Right cardiac atrium (tissue), 5 donors: Measurements from ENCODE around the gene MYO1F. TPM values are rescaled to one million over a fixed set of nuclear protein-coding genes. Genes with fewer than 3 reads are reported as not detected.

Experiments
- ATAC-seq, 2 donors: fragments of 200-7000 bp; cut with Tn5 transposase; one replicate each; pipeline versions ENCODE4 v1.8.0 to v1.9.1; 2020; ENCODE audit warnings: moderate library complexity in 2 of 2, mild to moderate bottlenecking in 1 of 2
- DNase-seq, 3 donors: peaks; one replicate each; pipeline ENCODE4 v3.0.0-alpha.2; 2020
- H3K27ac ChIP-seq: one replicate; pipeline ENCODE4 v1.5.1; 2013; ENCODE audit warnings: mild to moderate bottlenecking, low read length, control low read depth, moderate library complexity
- H3K27me3 ChIP-seq: one replicate; pipeline ENCODE4 v1.6.1; 2013; ENCODE audit not compliant: control insufficient read depth, insufficient read depth
- H3K4me1 ChIP-seq: one replicate; pipeline ENCODE4 v1.6.1; 2013; ENCODE audit warnings: low read length; ENCODE audit not compliant: control insufficient read depth, insufficient read depth
- H3K4me3 ChIP-seq: one replicate; pipeline ENCODE4 v1.5.1; 2013; ENCODE audit warnings: low read length, control low read depth
- H3K9me3 ChIP-seq: one replicate; pipeline ENCODE4 v1.6.1; 2013; ENCODE audit warnings: low read length; ENCODE audit not compliant: control insufficient read depth
- WGBS: extraction: QIAGEN DNeasy Blood & Tissue Kit; methylation state at CpG from one replicate; pipeline ENCODE4 v1.1.7; 2013; 5-methylcytosine and 5-hydroxymethylcytosine counted together
- intact Hi-C, 4 donors: fragments of 100-400 bp; cut with DNase I; formaldehyde crosslinking; loops; one replicate each; pipeline versions ENCODE4 v1.11.0 to v1.14.0; 2022 to 2023
- polyA plus RNA-seq: library from polyadenylated mRNA; stranded (reverse); fragments of 200-250 nt; gene quantifications from one replicate; pipeline ENCODE4 v1.2.3, GENCODE V29; 2013
- total RNA-seq, 4 donors: library from RNA; stranded (reverse); fragmentation: NEBNext Ultra II Directional; extraction: Animal tissue kit (Norgen Biotek cat#: 25700); gene quantifications; one replicate each; pipeline ENCODE4 v1.2.1, GENCODE V29; 2021
- donor health status: healthy with polysubstance abuse.
- donor health status: DM: no; HTN: yes; CAD: no.
- donor health status: DM: no; HTN: no; CAD: no.
- donor health status: DM: no; HTN: yes; CAD: no; lungs with severe emphysema.
- donor health status: DM: yes; HTN: yes; CAD: no.

The MYO1F gene
- total and polyA plus RNA-seq, 5 donors = 9.3 to 23.2 (median 11.6) TPM

DNA sequence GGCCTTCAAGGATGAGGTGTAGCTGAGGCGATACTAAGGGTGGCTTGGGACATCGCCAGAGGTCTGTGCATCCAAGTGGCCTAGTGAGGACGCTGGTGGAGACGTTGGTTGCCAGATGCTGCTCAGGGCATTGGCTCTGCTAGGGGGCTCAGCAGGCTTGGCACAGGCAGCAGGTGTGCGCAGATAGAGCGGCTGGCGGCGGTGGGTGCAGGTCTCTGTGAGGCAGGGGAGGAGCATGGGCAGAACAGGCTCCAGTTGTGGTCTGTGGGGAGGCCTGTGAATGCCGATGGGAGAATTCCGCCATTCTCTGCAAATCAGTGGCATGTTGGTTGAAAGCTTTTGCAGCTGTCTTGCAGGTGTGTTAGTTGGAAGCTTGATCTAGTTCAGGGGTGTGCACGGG, 96.0 kb downstream of the MYO1F start:
- Histone ChIP-seq H3K4me3 (no peak overlapping the region), H3K27me3 (no peaks in the 10 kb centered on the region), H3K9me3 (no peaks in the 10 kb centered on the region), H3K27ac (no peak overlapping the region), H3K4me1 (peaks cover 7% of the 10 kb centered on the region)
- DNase-seq = peak in 1 of 3 donors; percentile 63
- no peak for ATAC-seq
- intact Hi-C loops = no loop called here
- 70% methylated on average over 11 of the region's 11 CpGs for WGBS

DNA sequence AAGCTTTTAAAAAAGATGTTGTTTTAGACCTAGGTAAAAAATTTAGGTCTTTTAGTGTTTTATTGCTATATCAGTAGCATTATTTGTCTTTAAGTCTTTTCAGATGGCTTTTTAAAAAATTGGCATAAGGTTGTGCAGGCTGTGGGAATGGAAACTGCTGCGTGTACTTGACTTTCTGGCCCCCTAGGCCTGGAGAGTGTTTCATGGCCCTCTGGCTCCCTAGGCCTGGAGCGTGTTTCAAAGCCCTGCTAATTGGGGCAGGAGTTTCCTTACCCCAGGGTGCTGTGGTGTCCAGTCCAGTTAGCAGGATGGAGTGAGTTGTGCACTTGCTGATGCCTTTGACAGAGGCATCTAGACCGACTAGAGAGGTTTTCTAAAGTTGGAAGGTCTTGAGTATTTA, 98.6 kb downstream of the MYO1F start:
- Histone ChIP-seq H3K4me3 (no peak overlapping the region), H3K27me3 (no peaks in the 10 kb centered on the region), H3K4me1 (peaks cover 11% of the 10 kb centered on the region), H3K27ac (no peak overlapping the region), H3K9me3 (no peaks in the 10 kb centered on the region)
- ATAC-seq (peak in 1 of 2 donors; percentile 31), DNase-seq (no peak)
- intact Hi-C loops = no loop called here
- WGBS = 49% methylated on average over 3 of the region's 3 CpGs

DNA sequence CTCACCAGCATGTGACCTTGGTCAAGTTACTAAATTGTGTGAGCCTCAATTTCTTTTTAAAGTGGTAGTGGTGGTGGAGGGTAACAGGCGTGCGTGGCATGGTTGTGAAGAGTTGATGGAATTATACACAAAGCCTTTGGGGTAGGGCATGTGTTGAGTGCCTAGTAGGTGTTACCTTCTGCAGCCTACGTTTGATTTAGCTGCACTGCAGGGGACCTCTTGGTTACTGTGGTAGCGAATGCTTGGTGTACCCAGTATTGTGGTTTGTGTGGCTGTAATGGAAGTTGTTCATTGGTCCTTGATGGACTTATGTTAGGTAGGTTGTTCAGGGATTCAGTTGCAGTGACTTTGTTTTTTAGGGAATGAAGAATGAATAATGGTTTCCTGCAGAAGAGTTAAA, 99.4 kb downstream of the MYO1F start:
- Histone ChIP-seq H3K4me3 (no peak overlapping the region), H3K4me1 (peaks cover 11% of the 10 kb centered on the region), H3K9me3 (no peaks in the 10 kb centered on the region), H3K27me3 (no peaks in the 10 kb centered on the region), H3K27ac (no peak overlapping the region)
- WGBS = 73% methylated on average over 4 of the region's 4 CpGs
- intact Hi-C loops = no loop called here
- ATAC-seq (no peak), DNase-seq (no peak)

DNA sequence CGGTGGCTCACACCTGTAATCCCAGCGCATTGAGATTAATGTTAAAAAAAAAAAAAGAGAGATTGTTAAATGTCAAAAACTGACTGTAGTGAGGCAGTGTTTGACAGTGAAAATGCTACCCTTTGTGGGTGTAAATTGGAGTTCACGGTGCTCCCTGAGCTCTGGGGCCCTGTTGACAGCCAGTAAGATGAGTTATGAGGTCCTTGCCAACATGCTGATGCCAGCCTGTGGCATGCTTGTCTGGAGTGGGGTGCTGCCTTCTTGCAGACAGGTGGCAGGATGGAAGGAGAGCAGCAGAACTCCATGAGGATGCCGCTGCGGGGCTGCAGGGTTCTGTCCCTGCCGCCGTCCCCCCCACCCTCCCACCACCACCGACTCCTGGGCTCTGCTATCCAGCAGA, 100.7 kb downstream of the MYO1F start:
- intact Hi-C loops = no loop called here
- WGBS = 67% methylated on average over 8 of the region's 8 CpGs
- peak in 1 of 2 donors; percentile 26 for ATAC-seq

DNA sequence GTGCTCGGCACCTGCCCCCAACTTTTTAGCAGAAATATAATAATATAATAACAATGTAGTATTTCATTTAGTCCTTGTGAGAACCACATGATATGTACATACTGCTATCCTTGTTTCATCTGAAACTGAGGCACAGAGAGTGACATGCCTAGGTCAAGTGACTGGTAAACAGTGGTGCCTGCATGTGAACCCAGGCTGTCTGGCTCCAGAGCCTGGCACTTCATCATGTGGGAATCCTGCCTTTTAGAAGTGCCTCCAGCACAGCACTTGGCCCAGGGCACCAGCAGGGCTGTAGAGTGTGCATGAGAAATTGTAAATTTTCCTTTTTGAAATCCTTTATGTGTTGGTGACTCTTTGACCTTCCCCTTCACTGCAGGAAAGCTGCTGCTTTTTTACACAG, 102.2 kb downstream of the MYO1F start:
- 95% methylated on average over 1 of the region's 1 CpG for WGBS
- Histone ChIP-seq H3K4me3 (no peak overlapping the region), H3K27ac (no peak overlapping the region), H3K4me1 (peaks cover 7% of the 10 kb centered on the region), H3K27me3 (no peaks in the 10 kb centered on the region), H3K9me3 (no peaks in the 10 kb centered on the region)
- intact Hi-C loops = no loop called here
- no peak for DNase-seq
- ATAC-seq = no peak

More for the DNA sequence above, 100.7 kb downstream of the MYO1F start:
- Histone ChIP-seq H3K4me1 (peaks cover 11% of the 10 kb centered on the region), H3K4me3 (no peak overlapping the region), H3K9me3 (no peaks in the 10 kb centered on the region), H3K27me3 (no peaks in the 10 kb centered on the region), H3K27ac (no peak overlapping the region)
- no peak for DNase-seq

DNA sequence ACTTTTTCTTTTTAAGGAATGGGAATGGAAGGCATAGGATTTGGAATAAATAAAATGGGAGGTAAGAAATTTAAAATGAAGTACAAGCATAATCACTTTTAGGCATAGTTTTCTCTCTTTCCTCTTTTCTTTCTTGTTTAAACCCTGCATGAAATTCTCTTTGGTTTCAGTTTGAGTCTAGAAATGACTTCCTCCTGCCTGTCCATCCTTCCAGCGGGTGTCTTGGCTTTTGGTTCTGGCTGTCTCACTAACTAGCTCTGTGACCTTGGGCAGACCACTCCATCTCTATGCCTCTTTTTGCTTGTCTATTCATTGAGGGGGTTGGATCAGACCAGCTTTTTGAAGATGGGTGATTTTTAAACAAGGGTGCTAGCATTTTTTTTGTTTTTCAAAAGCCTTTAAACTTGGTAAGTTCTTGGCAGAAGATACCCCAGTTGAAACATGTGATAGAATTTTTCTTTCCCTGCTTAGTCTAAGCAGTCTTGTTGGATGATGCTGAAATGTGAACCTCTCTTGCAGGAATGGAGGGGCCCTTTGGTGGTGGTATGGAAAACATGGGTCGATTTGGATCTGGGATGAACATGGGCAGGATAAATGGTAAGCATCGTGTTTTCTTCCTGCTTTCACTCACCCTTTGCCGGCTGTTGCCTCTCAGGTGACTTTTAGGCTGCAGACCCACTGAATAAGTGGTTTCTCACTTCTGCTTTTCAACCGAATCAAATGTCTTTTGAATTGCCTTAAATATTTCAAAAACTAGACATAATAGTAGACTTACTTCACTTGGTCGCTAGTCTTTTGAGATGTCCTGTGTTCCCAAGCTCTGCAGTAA, 103.4 kb downstream of the MYO1F start:
- Histone ChIP-seq H3K27ac (no peak overlapping the region), H3K27me3 (no peaks in the 10 kb centered on the region), H3K9me3 (no peaks in the 10 kb centered on the region), H3K4me3 (no peak overlapping the region), H3K4me1 (peaks cover 7% of the 10 kb centered on the region)
- DNase-seq (no peak), ATAC-seq (no peak)
- intact Hi-C loops = no loop called here
- WGBS = 75% methylated on average over 6 of the region's 6 CpGs

Other genes with a start within 250 kb of the MYO1F start
- 10 to 100 TPM; 10.1 to 14.0 (median 13.2) TPM for gene KANK3, start 234.2 kb downstream of the MYO1F start, total RNA-seq
- gene KANK3, start 234.2 kb downstream of the MYO1F start, polyA plus RNA-seq = 12.5 TPM
- 10 to 100 TPM in 1 of 4 donors, 1 to 10 TPM in 3; 5.9 to 89.3 (median 7.8) TPM for gene ANGPTL4, start 213.3 kb downstream of the MYO1F start, total RNA-seq
- 24.1 TPM for gene ANGPTL4, start 213.3 kb downstream of the MYO1F start, polyA plus RNA-seq
- gene RAB11B, start 187.1 kb downstream of the MYO1F start, total RNA-seq = 100 to 1,000 TPM; 145 to 201 (median 158) TPM
- gene RAB11B, start 187.1 kb downstream of the MYO1F start, polyA plus RNA-seq = 157 TPM
- 100 to 1,000 TPM in 3 of 4 donors, 10 to 100 TPM in 1; 94.2 to 106 (median 104) TPM for gene MARCHF2, start 164.1 kb downstream of the MYO1F start, total RNA-seq
- gene MARCHF2, start 164.1 kb downstream of the MYO1F start, polyA plus RNA-seq = 107 TPM
- gene HNRNPM, start 132.5 kb downstream of the MYO1F start, total RNA-seq = 100 to 1,000 TPM; 106 to 128 (median 120) TPM
- gene HNRNPM, start 132.5 kb downstream of the MYO1F start, polyA plus RNA-seq = 67.9 TPM
- 1 to 10 TPM in 2 of 4 donors, under 1 TPM in 2; 0.31 to 3.1 (median 0.99) TPM for gene PRAM1, start 74.8 kb downstream of the MYO1F start, total RNA-seq
- 0.61 TPM for gene PRAM1, start 74.8 kb downstream of the MYO1F start, polyA plus RNA-seq
- gene ZNF414, start 63.3 kb downstream of the MYO1F start, total RNA-seq = 10 to 100 TPM; 13.4 to 16.4 (median 16.1) TPM
- 19.3 TPM for gene ZNF414, start 63.3 kb downstream of the MYO1F start, polyA plus RNA-seq
- 10 to 100 TPM; 16.1 to 29.3 (median 22.0) TPM for gene ADAMTS10, start 33.3 kb upstream of the MYO1F start, total RNA-seq
- 18.1 TPM for gene ADAMTS10, start 33.3 kb upstream of the MYO1F start, polyA plus RNA-seq
- gene NFILZ, start 53.2 kb upstream of the MYO1F start, total RNA-seq = not detected
- gene NFILZ, start 53.2 kb upstream of the MYO1F start, polyA plus RNA-seq = not detected
- not detected for gene ACTL9, start 121.4 kb upstream of the MYO1F start, total RNA-seq
- gene ACTL9, start 121.4 kb upstream of the MYO1F start, polyA plus RNA-seq = not detected
- gene OR2Z1, start 144.2 kb upstream of the MYO1F start, total RNA-seq = not detected
- gene OR2Z1, start 144.2 kb upstream of the MYO1F start, polyA plus RNA-seq = not detected